ENCODE results near the gene DHRS7B. TPM values are rescaled to one million over a fixed set of nuclear protein-coding genes. Genes with fewer than 3 reads are reported as not detected.

DHRS7B gene
- total RNA-seq, 1 donor from 2014 or later: 20.2 TPM

DNA sequence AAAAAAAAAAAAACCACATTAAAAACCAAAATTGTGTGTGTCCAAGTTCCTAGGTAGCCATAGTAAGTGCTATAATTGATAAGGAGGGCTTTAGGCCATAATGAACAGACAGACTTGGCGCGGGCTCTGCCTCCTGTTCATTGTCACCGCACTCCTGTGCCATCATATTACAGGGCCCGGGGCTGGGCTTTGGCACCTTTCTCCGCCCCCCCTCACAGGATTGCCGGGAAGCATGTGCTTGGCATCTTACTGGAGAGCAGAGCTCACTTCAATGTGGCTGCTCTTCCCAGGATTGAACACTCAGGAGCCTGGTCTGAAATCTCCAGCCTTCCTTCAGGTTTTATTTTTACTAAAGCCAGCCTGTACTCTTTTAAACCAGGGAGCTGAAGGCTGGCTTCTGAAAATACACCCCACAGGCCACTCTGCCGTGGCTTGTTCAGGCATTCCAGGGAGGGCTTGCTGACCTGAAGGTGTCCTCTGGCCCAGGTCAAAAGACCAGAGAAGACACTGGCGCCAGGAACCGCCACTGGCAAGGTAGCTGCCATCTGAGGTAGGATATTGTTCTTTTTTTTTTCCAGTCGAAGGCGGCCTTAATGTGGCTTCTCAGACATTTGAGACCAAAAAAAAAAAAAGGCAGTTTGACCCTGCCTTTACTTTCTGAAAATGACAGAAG is 39.3 kb downstream of the DHRS7B start:
- Mint-ChIP-seq H3K27me3 (ENCODE audit: low read depth) (no peaks in the 10 kb centered on the region), H3K4me1 (ENCODE audit: low read depth) (peaks cover 78% of the 10 kb centered on the region), H3K4me3 (ENCODE audit: unreplicated experiment) (peak overlapping the region; percentile 44), H3K9me3 (ENCODE audit: low read depth) (no peaks in the 10 kb centered on the region), H3K27ac (ENCODE audit: unreplicated experiment) (peak overlapping the region; percentile 90), H3K36me3 (ENCODE audit: low read depth) (peaks cover 1% of the 10 kb centered on the region)
- DNase-seq (ENCODE audit: low spot score): no peak
- TF ChIP-seq, protein P1, sequence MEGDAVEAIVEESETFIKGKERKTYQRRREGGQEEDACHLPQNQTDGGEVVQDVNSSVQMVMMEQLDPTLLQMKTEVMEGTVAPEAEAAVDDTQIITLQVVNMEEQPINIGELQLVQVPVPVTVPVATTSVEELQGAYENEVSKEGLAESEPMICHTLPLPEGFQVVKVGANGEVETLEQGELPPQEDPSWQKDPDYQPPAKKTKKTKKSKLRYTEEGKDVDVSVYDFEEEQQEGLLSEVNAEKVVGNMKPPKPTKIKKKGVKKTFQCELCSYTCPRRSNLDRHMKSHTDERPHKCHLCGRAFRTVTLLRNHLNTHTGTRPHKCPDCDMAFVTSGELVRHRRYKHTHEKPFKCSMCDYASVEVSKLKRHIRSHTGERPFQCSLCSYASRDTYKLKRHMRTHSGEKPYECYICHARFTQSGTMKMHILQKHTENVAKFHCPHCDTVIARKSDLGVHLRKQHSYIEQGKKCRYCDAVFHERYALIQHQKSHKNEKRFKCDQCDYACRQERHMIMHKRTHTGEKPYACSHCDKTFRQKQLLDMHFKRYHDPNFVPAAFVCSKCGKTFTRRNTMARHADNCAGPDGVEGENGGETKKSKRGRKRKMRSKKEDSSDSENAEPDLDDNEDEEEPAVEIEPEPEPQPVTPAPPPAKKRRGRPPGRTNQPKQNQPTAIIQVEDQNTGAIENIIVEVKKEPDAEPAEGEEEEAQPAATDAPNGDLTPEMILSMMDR (IDR thresholded peaks at IDR 0.05): no peak

DNA sequence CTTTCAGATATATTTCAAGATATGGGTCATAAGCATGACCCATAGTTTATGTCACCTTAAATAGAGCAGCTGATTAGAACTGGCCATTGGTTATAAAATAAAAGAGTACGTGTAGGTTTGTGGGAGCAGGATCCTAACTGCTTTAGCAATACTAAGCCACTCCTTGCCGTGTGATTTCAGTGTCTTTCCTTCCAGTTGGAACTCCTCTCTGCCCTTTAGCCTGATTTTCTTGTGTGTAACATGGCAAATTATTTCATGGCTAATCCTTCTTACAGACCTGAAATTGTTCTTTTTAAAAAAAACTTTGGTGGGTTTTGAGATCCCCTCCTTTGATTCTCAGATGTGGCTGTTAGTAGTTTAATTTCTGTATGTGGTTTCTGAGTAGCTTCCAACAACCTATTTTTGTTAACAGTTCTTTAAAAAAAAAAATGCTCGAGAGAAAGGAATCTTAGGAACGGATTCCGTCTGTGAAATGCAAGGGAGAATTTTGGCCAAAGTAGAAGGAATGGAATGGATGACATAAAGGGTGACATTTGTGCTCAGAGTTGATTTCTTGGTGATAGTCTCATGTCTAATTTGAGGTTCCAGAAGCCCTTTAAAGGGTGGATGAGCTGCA is 39.9 kb downstream of the DHRS7B start:
- TF ChIP-seq, protein P1 (IDR thresholded peaks at IDR 0.05): no peak
- peaks cover 73% of the 10 kb centered on the region for H3K4me1 Mint-ChIP-seq (ENCODE audit: low read depth)
- no peak for DNase-seq (ENCODE audit: low spot score)
- peaks cover 1% of the 10 kb centered on the region for H3K36me3 Mint-ChIP-seq (ENCODE audit: low read depth)
- no peaks in the 10 kb centered on the region for H3K9me3 Mint-ChIP-seq (ENCODE audit: low read depth)
- H3K4me3 Mint-ChIP-seq (ENCODE audit: unreplicated experiment): peak overlapping the region; percentile 44
- H3K27ac Mint-ChIP-seq (ENCODE audit: unreplicated experiment): peak overlapping the region; percentile 90
- H3K27me3 Mint-ChIP-seq (ENCODE audit: low read depth): no peaks in the 10 kb centered on the region

DNA sequence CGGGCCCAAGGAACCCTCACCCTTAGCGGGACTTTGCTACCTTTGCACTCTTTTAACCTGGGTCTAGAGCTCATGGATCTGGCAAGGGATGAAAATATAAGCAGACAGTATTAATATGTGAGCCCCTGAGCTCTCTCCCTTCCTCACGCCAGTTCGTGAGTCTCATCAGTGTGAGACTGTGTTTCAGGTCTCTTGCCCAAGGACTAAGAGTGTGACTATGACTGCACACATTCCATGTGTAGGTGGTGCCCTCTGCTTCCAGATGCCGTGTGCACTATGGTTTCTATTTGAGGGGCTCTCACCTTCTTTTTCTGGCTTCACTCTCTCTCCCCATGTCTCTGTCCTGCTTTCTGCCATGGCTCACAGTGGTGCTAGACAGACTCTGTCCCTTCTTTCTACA is 40.5 kb downstream of the DHRS7B start:
- TF ChIP-seq, protein P1 (IDR thresholded peaks at IDR 0.05): no peak
- no peaks in the 10 kb centered on the region for H3K27me3 Mint-ChIP-seq (ENCODE audit: low read depth)
- peaks cover 67% of the 10 kb centered on the region for H3K4me1 Mint-ChIP-seq (ENCODE audit: low read depth)
- H3K36me3 Mint-ChIP-seq (ENCODE audit: low read depth): peaks cover 1% of the 10 kb centered on the region
- H3K9me3 Mint-ChIP-seq (ENCODE audit: low read depth): no peaks in the 10 kb centered on the region
- H3K27ac Mint-ChIP-seq (ENCODE audit: unreplicated experiment): peak overlapping the region; percentile 90
- no peak for DNase-seq (ENCODE audit: low spot score)
- H3K4me3 Mint-ChIP-seq (ENCODE audit: unreplicated experiment): peak overlapping the region; percentile 44

DNA sequence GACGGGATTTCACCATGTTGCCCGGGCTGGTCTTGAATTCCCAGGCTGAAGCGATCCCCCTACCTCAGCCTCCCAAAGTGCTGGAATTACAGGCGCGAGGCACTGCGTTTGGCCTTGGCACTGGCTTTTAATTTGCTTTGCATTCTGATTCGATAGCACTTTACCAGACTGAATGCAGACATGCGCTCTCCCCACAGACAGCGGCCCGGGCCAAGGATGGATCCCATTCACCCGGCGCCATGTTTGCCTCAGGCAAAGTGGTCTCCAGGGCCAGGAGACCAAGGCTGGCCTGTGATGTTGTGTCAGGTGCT is 41.7 kb downstream of the DHRS7B start:
- no peaks in the 10 kb centered on the region for H3K27me3 Mint-ChIP-seq (ENCODE audit: low read depth)
- DNase-seq (ENCODE audit: low spot score): no peak
- no peak overlapping the region for H3K4me3 Mint-ChIP-seq (ENCODE audit: unreplicated experiment)
- H3K9me3 Mint-ChIP-seq (ENCODE audit: low read depth): no peaks in the 10 kb centered on the region
- TF ChIP-seq, protein P1 (IDR thresholded peaks at IDR 0.05): no peak
- H3K27ac Mint-ChIP-seq (ENCODE audit: unreplicated experiment): peak overlapping the region; percentile 91
- H3K4me1 Mint-ChIP-seq (ENCODE audit: low read depth): peaks cover 60% of the 10 kb centered on the region
- peaks cover 5% of the 10 kb centered on the region for H3K36me3 Mint-ChIP-seq (ENCODE audit: low read depth)

DNA sequence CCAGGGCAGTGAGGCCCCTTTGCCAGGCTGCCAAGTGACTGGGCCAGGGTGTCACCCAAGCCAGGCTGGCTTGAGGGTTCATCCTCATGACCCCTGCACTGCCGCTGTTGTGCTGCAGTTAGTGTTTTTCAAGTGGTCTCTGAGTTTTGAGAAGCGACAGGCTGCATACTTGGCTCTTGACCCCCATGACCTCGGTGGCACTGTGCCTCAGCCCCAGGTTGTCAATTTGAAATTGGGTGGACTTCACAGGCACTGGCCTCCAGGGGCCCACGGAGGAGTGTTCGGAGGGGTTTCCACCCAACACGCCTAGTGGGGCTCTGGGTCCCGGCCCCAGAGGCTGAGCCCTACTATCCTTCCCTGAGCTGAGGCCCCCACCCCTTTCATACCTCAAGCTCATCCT is 42.7 kb downstream of the DHRS7B start:
- Mint-ChIP-seq H3K9me3 (ENCODE audit: low read depth) (no peaks in the 10 kb centered on the region), H3K4me3 (ENCODE audit: unreplicated experiment) (no peak overlapping the region), H3K4me1 (ENCODE audit: low read depth) (peaks cover 60% of the 10 kb centered on the region), H3K27ac (ENCODE audit: unreplicated experiment) (no peak overlapping the region), H3K36me3 (ENCODE audit: low read depth) (peaks cover 5% of the 10 kb centered on the region), H3K27me3 (ENCODE audit: low read depth) (no peaks in the 10 kb centered on the region)
- DNase-seq (ENCODE audit: low spot score): no peak
- TF ChIP-seq, protein P1 (IDR thresholded peaks at IDR 0.05): no peak
